GM23338 (cell line): ENCODE data around the gene YBX2. TPM values are rescaled to one million over a fixed set of nuclear protein-coding genes. Genes with fewer than 3 reads are reported as not detected.

Experiments
- ATAC-seq: fragments of 200-7000 bp; cut with Tn5 transposase; 3 replicates; pipeline ENCODE4 v1.9.1; 2020
- DNase-seq: peaks from one replicate; pipeline ENCODE4 v3.0.0-alpha.2; 2015; ENCODE audit warnings: low spot score
- H2AFZ ChIP-seq: fragments of 200-600 bp; sonication (generic); 2 replicates; pipeline ENCODE4 v1.8.0; 2016; ENCODE audit warnings: antibody characterized with exemption, mild to moderate bottlenecking, moderate library complexity
- H3F3A ChIP-seq: fragments of 200-600 bp; sonication (generic); replicated peaks from 2 replicates; pipeline ENCODE4 v1.8.0; 2017; ENCODE audit warnings: antibody characterized with exemption, mixed run types, low read depth
- H3K27ac ChIP-seq: fragments of 200-600 bp; sonication (generic); 2 replicates; pipeline ENCODE4 v1.6.1; 2016; ENCODE audit warnings: low read depth
- H3K27me3 ChIP-seq: fragments of 200-600 bp; sonication (generic); 2 replicates; pipeline ENCODE4 v1.8.0; 2016; ENCODE audit warnings: mild to moderate bottlenecking, mixed run types, moderate library complexity; ENCODE audit not compliant: insufficient read depth
- H3K36me3 ChIP-seq: fragments of 200-600 bp; sonication (generic); 2 replicates; pipeline ENCODE4 v1.8.0; 2016; ENCODE audit warnings: mild to moderate bottlenecking; ENCODE audit not compliant: insufficient read depth
- H3K4me1 ChIP-seq: fragments of 200-600 bp; sonication (generic); 2 replicates; pipeline ENCODE4 v1.8.0; 2016; ENCODE audit warnings: mild to moderate bottlenecking, moderate library complexity; ENCODE audit not compliant: insufficient read depth
- H3K4me2 ChIP-seq: fragments of 200-600 bp; sonication (generic); 2 replicates; pipeline ENCODE4 v1.7.1; 2017; ENCODE audit warnings: mixed run types
- H3K4me3 ChIP-seq: fragments of 200-600 bp; sonication (generic); 2 replicates; pipeline ENCODE4 v1.6.1; 2016; ENCODE audit warnings: mixed run types
- H3K79me2 ChIP-seq: fragments of 200-600 bp; sonication (generic); replicated peaks from 2 replicates; pipeline ENCODE4 v1.8.0; 2017; ENCODE audit warnings: mild to moderate bottlenecking; ENCODE audit not compliant: insufficient read depth
- H3K9me2 ChIP-seq: fragments of 200-600 bp; sonication (generic); 2 replicates; pipeline ENCODE4 v1.8.0; 2017; ENCODE audit not compliant: insufficient read depth
- H4K20me1 ChIP-seq: fragments of 200-600 bp; sonication (generic); replicated peaks from 2 replicates; pipeline ENCODE4 v1.8.0; 2017; ENCODE audit warnings: mild to moderate bottlenecking; ENCODE audit not compliant: insufficient read depth
- H3K27ac Mint-ChIP-seq: 2 replicates; pipeline ENCODE4 v1.8.0; 2020; ENCODE audit warnings: inconsistent platforms, mild to moderate bottlenecking, moderate library complexity, mixed read lengths
- H3K27me3 Mint-ChIP-seq: 3 replicates; pipeline ENCODE4 v1.8.0; 2022; ENCODE audit warnings: low read depth, mild to moderate bottlenecking, moderate library complexity, mixed read lengths, inconsistent platforms; ENCODE audit not compliant: insufficient read depth, poor library complexity
- H3K36me3 Mint-ChIP-seq: 3 replicates; pipeline ENCODE4 v1.8.0; 2021; ENCODE audit warnings: low read depth, mild to moderate bottlenecking, inconsistent platforms, moderate library complexity, mixed read lengths
- H3K4me1 Mint-ChIP-seq: 3 replicates; pipeline ENCODE4 v1.8.0; 2020; ENCODE audit warnings: mild to moderate bottlenecking, inconsistent platforms, mixed read lengths
- H3K4me3 Mint-ChIP-seq: 3 replicates; pipeline ENCODE4 v1.8.0; 2021; ENCODE audit warnings: moderate library complexity, mild to moderate bottlenecking, inconsistent platforms, mixed read lengths
- H3K9me3 Mint-ChIP-seq: 3 replicates; pipeline ENCODE4 v1.8.0; 2020; ENCODE audit warnings: moderate library complexity, mild to moderate bottlenecking, inconsistent platforms, mixed read lengths
- CREB1 ChIP-seq: fragments of 250-450 bp; sonication (Bioruptor Pico); IDR thresholded peaks from 2 replicates; pipeline ENCODE4 v1.5.0; 2020; ENCODE audit warnings: low read depth, mild to moderate bottlenecking, moderate library complexity
- CTCF ChIP-seq, 2 experiments: fragments of 200-600 bp in 1 of 2; sonication (generic) in 1 of 2; conservative IDR thresholded peaks; 2 replicates each; pipeline versions ENCODE4 v1.5.1 to v1.6.1; 2016 to 2017; ENCODE audit warnings: antibody characterized with exemption in 2 of 2, low read depth in 2 of 2, mild to moderate bottlenecking in 2 of 2, moderate library complexity in 1 of 2
- ETS1 ChIP-seq: IDR thresholded peaks from 2 replicates; pipeline ENCODE4 v1.6.1; 2016; ENCODE audit warnings: antibody characterized with exemption
- EZH2 ChIP-seq: fragments of 200-600 bp; sonication (generic); IDR thresholded peaks from one replicate; pipeline ENCODE4 v1.8.0; 2017; ENCODE audit warnings: antibody characterized with exemption, mild to moderate bottlenecking, low read depth; ENCODE audit not compliant: unreplicated experiment
- EZH2phosphoT487 ChIP-seq: fragments of 200-600 bp; sonication (generic); IDR thresholded peaks from one replicate; pipeline ENCODE4 v1.8.1; 2018; ENCODE audit warnings: antibody characterized with exemption; ENCODE audit not compliant: unreplicated experiment
- JUNB ChIP-seq: IDR thresholded peaks from one replicate; pipeline ENCODE4 v1.6.1; 2016; ENCODE audit warnings: antibody characterized with exemption; ENCODE audit not compliant: unreplicated experiment
- POLR2AphosphoS5 ChIP-seq: IDR thresholded peaks from 2 replicates; pipeline ENCODE4 v1.6.1; 2016; ENCODE audit warnings: antibody characterized with exemption, low read depth
- STAT1 ChIP-seq: IDR thresholded peaks from one replicate; pipeline ENCODE4 v1.6.1; 2016; ENCODE audit warnings: antibody characterized with exemption; ENCODE audit not compliant: unreplicated experiment
- ZNF114 ChIP-seq: fragments of 250-450 bp; sonication (Bioruptor Pico); IDR thresholded peaks from 2 replicates; pipeline ENCODE4 v1.5.0; 2020; ENCODE audit warnings: mild to moderate bottlenecking, moderate library complexity
- long read RNA-seq: library from polyadenylated mRNA; unstranded; transcript quantifications from one replicate; pipeline ENCODE4 v2.0.0, GENCODE V29; 2020; ENCODE audit not compliant: unreplicated experiment
- polyA plus RNA-seq: library from polyadenylated mRNA; unstranded; fragments of >200 nt; fragmentation: Nextera tagmentation; extraction: Ambion mirVana; gene quantifications from 2 replicates; pipeline ENCODE4 v1.2.1, GENCODE V29; 2016
- total RNA-seq: library from RNA; depleted of rRNA; stranded (reverse); fragments of >200 nt; shearing (Covaris generic); gene quantifications from 2 replicates; pipeline ENCODE4 v1.2.3, GENCODE V29; 2014; rRNA removed
- TF ChIP-seq, protein P1 (sequence below): fragments of 250-450 bp; sonication (Bioruptor Pico); IDR thresholded peaks from 2 replicates; pipeline ENCODE4 v1.5.0; 2020; ENCODE audit warnings: mild to moderate bottlenecking, moderate library complexity

Gene YBX2
- 20.6 and 36.5 TPM in 2 replicates for total RNA-seq
- 22.1 and 22.5 TPM in 2 replicates for polyA plus RNA-seq
- long read RNA-seq, partial matches to known transcripts: 2 of 3 reads
- long read RNA-seq, other reads (novel, unspliced or antisense): 1 of 3 reads

- Mint-ChIP-seq H3K27ac (peak within 1 kb of the TSS; percentile 65; the same call in 1 of the 2 replicates), H3K4me3 (peak within 1 kb of the TSS; percentile 77), H3K4me1 (peaks cover 27% of the 10 kb centered on the region), H3K36me3 (no peaks in the 10 kb centered on the region; the same call in 2 of the 3 replicates), H3K9me3 (peaks cover 9% of the 10 kb centered on the region; the same call in 1 of the 3 replicates), H3K27me3 (peaks cover 36% of the 10 kb centered on the region)
- ATAC-seq: peak; percentile 74
- peaks cover 23% of the 10 kb centered on the region for H3F3A ChIP-seq
- H3K27ac ChIP-seq: 0 out of 2 replicates have a peak within 1 kb of the TSS, but pooled peaks have one; percentile 66
- no peak for TF ChIP-seq STAT1
- no peaks in the 10 kb centered on the region for H3K9me2 ChIP-seq
- H3K4me2 ChIP-seq: peak within 1 kb of the TSS; percentile 91
- H2AFZ ChIP-seq: peak within 1 kb of the TSS; percentile 97
- peak; percentile 98 for DNase-seq
- no peaks in the 10 kb centered on the region for H3K79me2 ChIP-seq
- H4K20me1 ChIP-seq: peaks cover 4% of the 10 kb centered on the region; the same call in 1 of the 2 replicates
- H3K27me3 ChIP-seq: peaks cover 18% of the 10 kb centered on the region
- peaks cover 21% of the 10 kb centered on the region for H3K4me1 ChIP-seq
- peak within 1 kb of the TSS; percentile 63 for H3K4me3 ChIP-seq
- H3K36me3 ChIP-seq: no peaks in the 10 kb centered on the region
Observed at GRCh38 chr17:7294614-7295153, at the start of gene YBX2. YBX2 (minus strand) TSS chr17:7294639; CDS start chr17:7294500, 139 bp downstream.

GRCh38 chr17:7343250-7343649, 48.8 kb upstream of the YBX2 start:
- H3K27ac Mint-ChIP-seq: no peak overlapping the region
- Histone ChIP-seq H3K4me3 (no peak overlapping the region), H3K36me3 (no peaks in the 10 kb centered on the region; the same call in 1 of the 2 replicates), H3K4me1 (no peaks in the 10 kb centered on the region), H3K9me2 (no peaks in the 10 kb centered on the region), H3K27ac (no peak overlapping the region), H3F3A (0 out of 2 replicates have a peak, but pooled peaks cover 6% of the 10 kb centered on the region), H3K4me2 (no peak overlapping the region), H2AFZ (no peak overlapping the region), H3K79me2 (no peaks in the 10 kb centered on the region), H4K20me1 (0 out of 2 replicates have a peak, but pooled peaks cover 3% of the 10 kb centered on the region), H3K27me3 (no peaks in the 10 kb centered on the region)
- H3K4me3 Mint-ChIP-seq: no peak overlapping the region; the same call in 2 of the 3 replicates
- peaks cover 7% of the 10 kb centered on the region for H3K36me3 Mint-ChIP-seq
- DNase-seq (no peak), ATAC-seq (no peak)
- peaks cover 10% of the 10 kb centered on the region for H3K27me3 Mint-ChIP-seq
- no peaks in the 10 kb centered on the region for H3K9me3 Mint-ChIP-seq
- H3K4me1 Mint-ChIP-seq: no peaks in the 10 kb centered on the region
- no peak for TF ChIP-seq EZH2
- no peak for TF ChIP-seq CREB1 (CRISPR knock-in tag)
- no peak for TF ChIP-seq STAT1
- TF ChIP-seq, protein P1, sequence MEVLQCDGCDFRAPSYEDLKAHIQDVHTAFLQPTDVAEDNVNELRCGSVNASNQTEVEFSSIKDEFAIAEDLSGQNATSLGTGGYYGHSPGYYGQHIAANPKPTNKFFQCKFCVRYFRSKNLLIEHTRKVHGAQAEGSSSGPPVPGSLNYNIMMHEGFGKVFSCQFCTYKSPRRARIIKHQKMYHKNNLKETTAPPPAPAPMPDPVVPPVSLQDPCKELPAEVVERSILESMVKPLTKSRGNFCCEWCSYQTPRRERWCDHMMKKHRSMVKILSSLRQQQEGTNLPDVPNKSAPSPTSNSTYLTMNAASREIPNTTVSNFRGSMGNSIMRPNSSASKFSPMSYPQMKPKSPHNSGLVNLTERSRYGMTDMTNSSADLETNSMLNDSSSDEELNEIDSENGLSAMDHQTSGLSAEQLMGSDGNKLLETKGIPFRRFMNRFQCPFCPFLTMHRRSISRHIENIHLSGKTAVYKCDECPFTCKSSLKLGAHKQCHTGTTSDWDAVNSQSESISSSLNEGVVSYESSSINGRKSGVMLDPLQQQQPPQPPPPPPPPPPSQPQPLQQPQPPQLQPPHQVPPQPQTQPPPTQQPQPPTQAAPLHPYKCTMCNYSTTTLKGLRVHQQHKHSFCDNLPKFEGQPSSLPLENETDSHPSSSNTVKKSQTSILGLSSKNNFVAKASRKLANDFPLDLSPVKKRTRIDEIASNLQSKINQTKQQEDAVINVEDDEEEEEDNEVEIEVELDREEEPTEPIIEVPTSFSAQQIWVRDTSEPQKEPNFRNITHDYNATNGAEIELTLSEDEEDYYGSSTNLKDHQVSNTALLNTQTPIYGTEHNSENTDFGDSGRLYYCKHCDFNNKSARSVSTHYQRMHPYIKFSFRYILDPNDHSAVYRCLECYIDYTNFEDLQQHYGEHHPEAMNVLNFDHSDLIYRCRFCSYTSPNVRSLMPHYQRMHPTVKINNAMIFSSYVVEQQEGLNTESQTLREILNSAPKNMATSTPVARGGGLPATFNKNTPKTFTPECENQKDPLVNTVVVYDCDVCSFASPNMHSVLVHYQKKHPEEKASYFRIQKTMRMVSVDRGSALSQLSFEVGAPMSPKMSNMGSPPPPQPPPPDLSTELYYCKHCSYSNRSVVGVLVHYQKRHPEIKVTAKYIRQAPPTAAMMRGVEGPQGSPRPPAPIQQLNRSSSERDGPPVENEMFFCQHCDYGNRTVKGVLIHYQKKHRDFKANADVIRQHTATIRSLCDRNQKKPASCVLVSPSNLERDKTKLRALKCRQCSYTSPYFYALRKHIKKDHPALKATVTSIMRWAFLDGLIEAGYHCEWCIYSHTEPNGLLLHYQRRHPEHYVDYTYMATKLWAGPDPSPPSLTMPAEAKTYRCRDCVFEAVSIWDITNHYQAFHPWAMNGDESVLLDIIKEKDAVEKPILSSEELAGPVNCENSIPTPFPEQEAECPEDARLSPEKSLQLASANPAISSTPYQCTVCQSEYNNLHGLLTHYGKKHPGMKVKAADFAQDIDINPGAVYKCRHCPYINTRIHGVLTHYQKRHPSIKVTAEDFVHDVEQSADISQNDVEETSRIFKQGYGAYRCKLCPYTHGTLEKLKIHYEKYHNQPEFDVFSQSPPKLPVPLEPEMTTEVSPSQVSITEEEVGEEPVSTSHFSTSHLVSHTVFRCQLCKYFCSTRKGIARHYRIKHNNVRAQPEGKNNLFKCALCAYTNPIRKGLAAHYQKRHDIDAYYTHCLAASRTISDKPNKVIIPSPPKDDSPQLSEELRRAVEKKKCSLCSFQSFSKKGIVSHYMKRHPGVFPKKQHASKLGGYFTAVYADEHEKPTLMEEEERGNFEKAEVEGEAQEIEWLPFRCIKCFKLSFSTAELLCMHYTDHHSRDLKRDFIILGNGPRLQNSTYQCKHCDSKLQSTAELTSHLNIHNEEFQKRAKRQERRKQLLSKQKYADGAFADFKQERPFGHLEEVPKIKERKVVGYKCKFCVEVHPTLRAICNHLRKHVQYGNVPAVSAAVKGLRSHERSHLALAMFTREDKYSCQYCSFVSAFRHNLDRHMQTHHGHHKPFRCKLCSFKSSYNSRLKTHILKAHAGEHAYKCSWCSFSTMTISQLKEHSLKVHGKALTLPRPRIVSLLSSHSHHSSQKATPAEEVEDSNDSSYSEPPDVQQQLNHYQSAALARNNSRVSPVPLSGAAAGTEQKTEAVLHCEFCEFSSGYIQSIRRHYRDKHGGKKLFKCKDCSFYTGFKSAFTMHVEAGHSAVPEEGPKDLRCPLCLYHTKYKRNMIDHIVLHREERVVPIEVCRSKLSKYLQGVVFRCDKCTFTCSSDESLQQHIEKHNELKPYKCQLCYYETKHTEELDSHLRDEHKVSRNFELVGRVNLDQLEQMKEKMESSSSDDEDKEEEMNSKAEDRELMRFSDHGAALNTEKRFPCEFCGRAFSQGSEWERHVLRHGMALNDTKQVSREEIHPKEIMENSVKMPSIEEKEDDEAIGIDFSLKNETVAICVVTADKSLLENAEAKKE (CRISPR knock-in tag): no peak
- TF ChIP-seq EZH2phosphoT487: no peak
- TF ChIP-seq POLR2AphosphoS5: no peak
- TF ChIP-seq ZNF114: no peak
- TF ChIP-seq ETS1: no peak
- no peak for TF ChIP-seq CTCF (conservative IDR thresholded peaks at IDR 0.05; ENCODE audit: low read depth in 2 of 2)
- no peak for TF ChIP-seq JUNB
